Measurements from ENCODE around the gene PHF21A. TPM values are rescaled to one million over a fixed set of nuclear protein-coding genes. Genes with fewer than 3 reads are reported as not detected.

The PHF21A gene
- polyA plus RNA-seq, 1 donor (not counting 4 experiments of a cell fraction or from before 2014, with no cell fraction given): 16.1 TPM

- Histone ChIP-seq H3K27ac (ENCODE audit: control insufficient read depth, insufficient read depth, low read length) (no peak overlapping the region), H3K9me1 (ENCODE audit: control insufficient read depth, extremely low read depth, insufficient read depth, low read length) (no peaks in the 10 kb centered on the region), H3K4me2 (ENCODE audit: control insufficient read depth, extremely low read depth, insufficient read depth, low read depth, low read length) (no peak overlapping the region), H3K4me3 (ENCODE audit: control insufficient read depth in 2 of 3, extremely low read depth in 1 of 3, insufficient read depth in 2 of 3, low read depth in 1 of 3, low read length in 3 of 3) (no peak overlapping the region), H3K4me1 (ENCODE audit: control insufficient read depth, extremely low read depth, insufficient read depth, low read length) (no peaks in the 10 kb centered on the region), H3K27me3 (ENCODE audit: control insufficient read depth, extremely low read depth, insufficient read depth, low read length) (no peaks in the 10 kb centered on the region), H3K9ac (ENCODE audit: control insufficient read depth, extremely low read depth, insufficient read depth, low read length) (no peak overlapping the region), H3K79me2 (ENCODE audit: control insufficient read depth, insufficient read depth, low read length) (no peaks in the 10 kb centered on the region), H3K36me3 (ENCODE audit: control insufficient read depth in 2 of 2, extremely low read depth in 1 of 2, insufficient read depth in 2 of 2, low read length in 2 of 2) (no peaks in the 10 kb centered on the region), H3K9me3 (ENCODE audit: control insufficient read depth, low read depth, low read length) (no peaks in the 10 kb centered on the region), H2AFZ (ENCODE audit: control insufficient read depth, low read length) (no peak overlapping the region), H4K20me1 (ENCODE audit: control insufficient read depth, extremely low read depth, insufficient read depth, low read length) (no peaks in the 10 kb centered on the region)
- no peak for TF ChIP-seq EZH2 (IDR thresholded peaks at IDR 0.05; ENCODE audit: low read length)
- TF ChIP-seq, protein P1, sequence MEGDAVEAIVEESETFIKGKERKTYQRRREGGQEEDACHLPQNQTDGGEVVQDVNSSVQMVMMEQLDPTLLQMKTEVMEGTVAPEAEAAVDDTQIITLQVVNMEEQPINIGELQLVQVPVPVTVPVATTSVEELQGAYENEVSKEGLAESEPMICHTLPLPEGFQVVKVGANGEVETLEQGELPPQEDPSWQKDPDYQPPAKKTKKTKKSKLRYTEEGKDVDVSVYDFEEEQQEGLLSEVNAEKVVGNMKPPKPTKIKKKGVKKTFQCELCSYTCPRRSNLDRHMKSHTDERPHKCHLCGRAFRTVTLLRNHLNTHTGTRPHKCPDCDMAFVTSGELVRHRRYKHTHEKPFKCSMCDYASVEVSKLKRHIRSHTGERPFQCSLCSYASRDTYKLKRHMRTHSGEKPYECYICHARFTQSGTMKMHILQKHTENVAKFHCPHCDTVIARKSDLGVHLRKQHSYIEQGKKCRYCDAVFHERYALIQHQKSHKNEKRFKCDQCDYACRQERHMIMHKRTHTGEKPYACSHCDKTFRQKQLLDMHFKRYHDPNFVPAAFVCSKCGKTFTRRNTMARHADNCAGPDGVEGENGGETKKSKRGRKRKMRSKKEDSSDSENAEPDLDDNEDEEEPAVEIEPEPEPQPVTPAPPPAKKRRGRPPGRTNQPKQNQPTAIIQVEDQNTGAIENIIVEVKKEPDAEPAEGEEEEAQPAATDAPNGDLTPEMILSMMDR (optimal IDR thresholded peaks at IDR 0.05 in 1 of 3, IDR thresholded peaks at IDR 0.05 in 1 of 3, conservative IDR thresholded peaks at IDR 0.05 in 1 of 3; ENCODE audit: extremely low read depth in 1 of 3, insufficient read depth in 2 of 3, low read length in 3 of 3): no peak
- dilution Hi-C loops (cut with MboI; ENCODE audit: extremely low pct_ligation_motif_present, low sequenced_read_pairs): no loop called here
- no peak for FAIRE-seq
- no peak for DNase-seq (ENCODE audit: low read depth, low spot score)
Observed at GRCh38 chr11:46134540-46134939, 13.3 kb upstream of the PHF21A start.

GRCh38 chr11:46134061-46134460 lies 12.8 kb upstream of the PHF21A start:
- H3K4me3 ChIP-seq (ENCODE audit: control insufficient read depth in 2 of 3, extremely low read depth in 1 of 3, insufficient read depth in 2 of 3, low read depth in 1 of 3, low read length in 3 of 3): no peak overlapping the region
- no peak overlapping the region for H3K4me2 ChIP-seq (ENCODE audit: control insufficient read depth, extremely low read depth, insufficient read depth, low read depth, low read length)
- H3K4me1 ChIP-seq (ENCODE audit: control insufficient read depth, extremely low read depth, insufficient read depth, low read length): no peaks in the 10 kb centered on the region
- DNase-seq (ENCODE audit: low read depth, low spot score): no peak
- H3K9me1 ChIP-seq (ENCODE audit: control insufficient read depth, extremely low read depth, insufficient read depth, low read length): no peaks in the 10 kb centered on the region
- H3K9me3 ChIP-seq (ENCODE audit: control insufficient read depth, low read depth, low read length): no peaks in the 10 kb centered on the region
- H3K79me2 ChIP-seq (ENCODE audit: control insufficient read depth, insufficient read depth, low read length): no peaks in the 10 kb centered on the region
- TF ChIP-seq, protein P1 (optimal IDR thresholded peaks at IDR 0.05 in 1 of 3, IDR thresholded peaks at IDR 0.05 in 1 of 3, conservative IDR thresholded peaks at IDR 0.05 in 1 of 3; ENCODE audit: extremely low read depth in 1 of 3, insufficient read depth in 2 of 3, low read length in 3 of 3): no peak
- no peak for TF ChIP-seq EZH2 (IDR thresholded peaks at IDR 0.05; ENCODE audit: low read length)
- no peak for FAIRE-seq
- H3K27ac ChIP-seq (ENCODE audit: control insufficient read depth, insufficient read depth, low read length): no peak overlapping the region
- H3K9ac ChIP-seq (ENCODE audit: control insufficient read depth, extremely low read depth, insufficient read depth, low read length): no peak overlapping the region
- H3K27me3 ChIP-seq (ENCODE audit: control insufficient read depth, extremely low read depth, insufficient read depth, low read length): no peaks in the 10 kb centered on the region
- dilution Hi-C loops (cut with MboI; ENCODE audit: extremely low pct_ligation_motif_present, low sequenced_read_pairs): no loop called here
- no peak overlapping the region for H2AFZ ChIP-seq (ENCODE audit: control insufficient read depth, low read length)
- H4K20me1 ChIP-seq (ENCODE audit: control insufficient read depth, extremely low read depth, insufficient read depth, low read length): no peaks in the 10 kb centered on the region
- no peaks in the 10 kb centered on the region for H3K36me3 ChIP-seq (ENCODE audit: control insufficient read depth in 2 of 2, extremely low read depth in 1 of 2, insufficient read depth in 2 of 2, low read length in 2 of 2)

Measured in keratinocyte (primary cell).